Activated CD8-positive, alpha-beta memory T cell treated with anti-CD3 and anti-CD28 coated beads for 4 hours (primary cell): ENCODE results near the gene DNAH17.

Experiments used
- DNase-seq, 2 donors: peaks; one replicate each; pipeline ENCODE4 v3.0.0-alpha.2; 2020; ENCODE audit warnings: low read depth in 2 of 2

Gene DNAH17

GRCh38 chr17:78392295-78392694 is 184.9 kb downstream of the DNAH17 start:
- no peak for DNase-seq

DNA sequence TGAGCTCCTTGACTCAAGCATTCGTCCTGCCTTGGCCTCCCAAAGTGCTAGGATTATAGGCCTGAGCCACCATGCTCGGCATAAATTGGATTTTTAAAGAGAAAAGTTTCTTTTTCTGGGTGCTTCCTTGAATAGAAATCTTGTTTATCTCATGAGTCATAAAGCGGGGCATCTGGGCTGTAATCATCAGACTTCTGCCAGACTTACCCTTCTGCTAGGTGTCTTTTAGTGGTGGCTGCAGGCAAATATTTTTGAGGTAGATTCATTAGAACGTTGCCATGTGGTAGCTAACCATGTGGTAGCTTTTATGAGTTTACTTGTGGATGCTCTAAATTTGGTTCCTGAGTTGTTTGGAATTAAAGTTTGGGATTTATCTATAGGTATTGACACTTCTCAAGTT is 185.4 kb downstream of the DNAH17 start:
- no peak for DNase-seq

GRCh38 chr17:78391051-78391431 is 186.2 kb downstream of the DNAH17 start:
- DNase-seq, result no peak

- no peak for DNase-seq
These were observed 186.8 kb downstream of the DNAH17 start for GRCh38 chr17:78390241-78391050.

- no peak for DNase-seq
These were observed 188.9 kb downstream of the DNAH17 start for GRCh38 chr17:78387977-78388941.

- no peak for DNase-seq
These were observed 192.6 kb downstream of the DNAH17 start for GRCh38 chr17:78384479-78385175.

- DNase-seq, result no peak
These were observed 193.3 kb downstream of the DNAH17 start for GRCh38 chr17:78383725-78384471.

DNA sequence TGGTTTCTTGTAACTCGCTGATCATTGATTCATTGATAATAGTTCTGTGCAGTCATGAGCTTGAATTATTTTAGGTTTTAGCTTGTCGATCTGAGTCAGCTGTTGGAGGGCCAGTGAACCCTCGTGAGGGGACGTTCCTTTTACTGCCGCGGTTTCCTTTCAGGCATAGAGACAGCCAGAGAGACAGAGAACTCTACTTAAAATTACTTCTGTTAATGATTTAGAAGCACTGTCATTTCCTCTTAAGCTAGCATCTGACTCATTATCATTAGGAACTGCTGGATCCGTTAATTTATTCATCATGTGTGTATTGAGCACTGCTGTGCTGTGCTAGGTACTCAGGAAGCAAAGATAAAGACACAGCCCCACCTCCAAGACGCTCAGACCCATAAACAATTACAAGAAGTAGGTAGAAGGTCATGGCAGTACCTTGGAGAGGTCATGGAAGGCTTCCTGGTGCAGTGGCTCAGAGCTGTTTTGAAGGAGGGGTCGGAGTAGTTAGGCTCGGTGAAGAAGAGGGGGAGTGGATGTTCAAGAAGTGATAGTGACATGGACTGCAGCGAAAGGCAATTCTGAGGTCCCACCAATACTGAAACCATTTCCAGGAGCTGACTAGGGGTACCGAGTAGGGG is 195.5 kb downstream of the DNAH17 start:
- DNase-seq, result peak in 1 of 2 donors; percentile 33

GRCh38 chr17:78380370-78380769 is 196.8 kb downstream of the DNAH17 start:
- DNase-seq, result no peak

GRCh38 chr17:78379131-78379491 is 198.1 kb downstream of the DNAH17 start:
- no peak for DNase-seq

GRCh38 chr17:78378225-78379130 is 198.7 kb downstream of the DNAH17 start, which contains the start of gene PGS1:
Gene PGS1, plus strand, starts transcription at chr17:78378649. Its CDS starts 17 bp downstream, at chr17:78378666.
- peak; percentile 66 for DNase-seq

- DNase-seq, result no peak
These were observed 199.4 kb downstream of the DNAH17 start for GRCh38 chr17:78377858-78378224.

DNA sequence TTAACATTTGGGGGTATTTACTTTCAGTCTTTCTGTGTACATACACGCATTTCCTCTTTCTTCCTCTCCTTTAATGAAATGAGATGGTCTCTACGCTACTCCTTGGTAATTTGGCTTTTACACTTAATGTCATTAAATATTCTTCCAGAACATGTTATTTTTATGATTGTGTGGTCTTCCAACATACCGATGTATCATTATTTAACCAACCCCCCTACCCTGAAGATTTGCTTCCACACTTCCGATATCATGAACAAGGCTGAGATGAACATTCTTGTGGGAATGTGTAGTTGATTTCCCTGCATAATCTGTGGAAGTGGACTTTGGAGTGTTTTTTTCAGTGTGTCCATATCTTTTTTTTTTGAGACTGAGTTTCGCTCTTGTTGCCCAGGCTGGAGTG is 201.0 kb downstream of the DNAH17 start:
- DNase-seq, result no peak

- DNase-seq, result no peak
These were observed 201.6 kb downstream of the DNAH17 start for GRCh38 chr17:78375401-78376151.

GRCh38 chr17:78374631-78375274 is 202.4 kb downstream of the DNAH17 start:
- DNase-seq, result no peak

GRCh38 chr17:78374189-78374588 is 203.0 kb downstream of the DNAH17 start:
- DNase-seq, result no peak
